Measurements from ENCODE around the gene AFG1L. TPM values are rescaled to one million over a fixed set of nuclear protein-coding genes. Genes with fewer than 3 reads are reported as not detected.
"Not testable (repeated sequence)": the region's sequence is repeated elsewhere in the genome, so short reads cannot be mapped to it uniquely, and the experiment has no call there.

AFG1L gene
- polyA plus RNA-seq, 2 donors = 1.8 to 2.0 TPM

DNA sequence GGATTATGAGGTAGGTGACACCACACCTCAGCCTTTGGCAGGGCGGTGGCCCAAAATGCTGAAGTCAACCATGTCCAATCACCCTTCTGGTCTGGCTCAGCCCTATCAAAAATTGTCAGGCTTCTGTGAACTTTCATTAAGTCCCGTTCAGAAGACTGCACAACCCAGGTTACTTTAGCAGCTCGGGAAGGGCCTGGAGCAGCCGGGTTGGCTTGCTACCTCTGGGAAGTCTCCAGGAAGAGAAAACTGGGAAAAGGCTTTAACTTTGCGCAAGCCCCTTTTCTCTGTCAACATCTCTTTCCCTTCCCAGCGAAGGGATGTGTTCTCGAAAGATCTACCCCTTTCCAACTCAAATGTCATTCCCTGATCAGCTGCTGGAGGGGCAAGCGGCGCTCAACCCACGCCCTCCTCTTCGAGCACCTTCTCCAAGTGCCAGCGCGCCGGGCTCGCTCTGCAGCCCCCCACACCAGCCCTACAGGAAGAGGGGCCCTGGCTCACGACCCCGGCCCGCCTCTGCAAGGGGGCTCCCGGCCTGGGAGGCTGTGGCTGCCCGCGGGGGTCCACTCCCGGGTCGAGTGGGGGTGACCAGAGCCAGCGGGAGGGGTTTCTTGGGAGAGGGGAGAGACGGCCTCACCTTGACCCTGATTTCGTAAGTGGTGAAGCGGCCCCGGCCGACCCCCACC, 34.6 kb upstream of the AFG1L start:
- no peaks in the 10 kb centered on the region for H3K9me3 ChIP-seq (ENCODE audit: control insufficient read depth in 2 of 2, insufficient read depth in 1 of 2, low read depth in 1 of 2, low read length in 1 of 2)
- H3K4me1 ChIP-seq (ENCODE audit: control insufficient read depth in 2 of 2, insufficient read depth in 2 of 2, low read length in 1 of 2) = peaks cover 0 to 2% of the 10 kb centered on the region in 2 donors
- WGBS, 2 donors = 0 to 1% methylated on average over 29 of the region's 29 CpGs

DNA sequence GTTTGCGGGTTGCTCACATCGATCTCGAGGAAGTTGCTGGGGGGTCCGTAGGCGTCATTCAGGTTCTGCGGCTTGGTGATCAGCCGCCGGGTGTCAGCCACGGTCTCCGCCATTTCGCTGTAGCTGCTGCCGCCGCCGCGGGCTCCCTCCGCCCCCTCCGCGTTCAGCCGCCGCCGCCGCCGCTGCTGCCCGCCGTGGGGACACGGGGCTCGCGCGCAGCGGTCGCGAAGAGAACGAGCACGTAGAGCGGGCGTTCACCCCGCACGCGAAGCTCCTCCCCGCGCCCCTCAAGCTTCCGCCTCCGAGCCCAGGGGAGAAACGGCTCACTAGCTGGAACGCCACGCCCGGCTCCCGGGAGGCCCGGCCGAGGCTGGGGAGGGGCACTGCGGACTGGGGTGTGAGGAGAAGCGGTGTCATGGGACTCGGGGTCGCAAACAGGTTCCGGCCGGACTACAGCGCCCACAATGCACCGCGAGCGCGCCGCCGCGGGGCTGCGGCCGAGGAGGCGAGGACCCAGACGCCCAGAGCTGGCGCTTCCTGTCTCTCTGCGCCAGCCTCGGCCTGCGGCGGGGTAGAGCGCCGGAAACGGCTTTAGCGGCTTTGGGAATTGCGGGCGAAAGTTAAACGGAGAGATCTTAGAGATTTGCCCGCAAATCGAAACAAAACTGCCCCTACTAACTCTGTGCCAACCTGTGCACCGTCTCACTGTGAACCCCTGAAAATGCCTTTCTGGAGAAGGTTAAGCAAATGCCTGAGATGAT, 33.9 kb upstream of the AFG1L start, which contains the start of gene SNX3:
Gene SNX3, minus strand, starts transcription at position 232 of the 761 bp plus-strand sequence. Its CDS starts 119 bp downstream, at position 113.
- peaks cover 0 to 2% of the 10 kb centered on the region in 2 donors for H3K4me1 ChIP-seq (ENCODE audit: control insufficient read depth in 2 of 2, insufficient read depth in 2 of 2, low read length in 1 of 2)
- 0 to 1% methylated on average over 64 to 83 of the region's 83 CpGs for whole genome bisulfite sequencing, 2 donors

More for the DNA sequence above, 34.6 kb upstream of the AFG1L start:
- peak overlapping the region; percentile 95 to 99 for H3K27ac ChIP-seq (ENCODE audit: low read depth in 2 of 2, low read length in 1 of 2)
- H3K27me3 ChIP-seq (ENCODE audit: control insufficient read depth in 1 of 2, insufficient read depth in 2 of 2, low read length in 2 of 2) = no peaks in the 10 kb centered on the region
- peak overlapping the region; percentile 74 to 97 for H3K4me3 ChIP-seq (ENCODE audit: low read depth in 1 of 2, low read length in 2 of 2)
- no peaks in the 10 kb centered on the region for H3K36me3 ChIP-seq (ENCODE audit: control insufficient read depth in 2 of 2, insufficient read depth in 2 of 2, low read length in 1 of 2)

DNA sequence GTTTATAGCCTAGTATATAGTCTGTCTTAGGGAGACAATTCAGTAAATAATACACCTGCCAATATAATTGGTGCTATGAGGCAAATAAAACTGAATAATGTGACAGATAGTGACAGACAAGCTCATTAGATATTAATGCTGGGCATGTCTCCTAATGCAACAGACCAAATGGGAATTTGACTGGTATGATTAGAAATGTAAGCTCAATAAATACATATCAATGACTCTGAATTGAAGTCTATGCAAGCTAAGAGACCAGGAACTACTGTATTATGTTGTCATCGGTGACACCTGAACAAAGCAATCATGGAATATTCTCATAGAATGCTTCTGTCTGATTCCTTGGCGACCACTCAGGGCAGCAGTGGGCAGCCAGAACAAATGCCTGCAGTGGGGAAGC, 31.5 kb upstream of the AFG1L start:
- Histone ChIP-seq H3K27ac (ENCODE audit: low read depth in 2 of 2, low read length in 1 of 2) (no peak overlapping the region), H3K4me3 (ENCODE audit: low read depth in 1 of 2, low read length in 2 of 2) (no peak overlapping the region), H3K9me3 (ENCODE audit: control insufficient read depth in 2 of 2, insufficient read depth in 1 of 2, low read depth in 1 of 2, low read length in 1 of 2) (no peaks in the 10 kb centered on the region), H3K36me3 (ENCODE audit: control insufficient read depth in 2 of 2, insufficient read depth in 2 of 2, low read length in 1 of 2) (no peaks in the 10 kb centered on the region), H3K4me1 (ENCODE audit: control insufficient read depth in 2 of 2, insufficient read depth in 2 of 2, low read length in 1 of 2) (no peaks in the 10 kb centered on the region), H3K27me3 (ENCODE audit: control insufficient read depth in 1 of 2, insufficient read depth in 2 of 2, low read length in 2 of 2) (no peaks in the 10 kb centered on the region)
- 86 to 97% methylated on average over 2 of the region's 2 CpGs for WGBS, 2 donors

More for the DNA sequence above, 33.9 kb upstream of the AFG1L start, which contains the start of gene SNX3:
- Histone ChIP-seq H3K27me3 (ENCODE audit: control insufficient read depth in 1 of 2, insufficient read depth in 2 of 2, low read length in 2 of 2) (no peaks in the 10 kb centered on the region), H3K9me3 (ENCODE audit: control insufficient read depth in 2 of 2, insufficient read depth in 1 of 2, low read depth in 1 of 2, low read length in 1 of 2) (no peaks in the 10 kb centered on the region), H3K36me3 (ENCODE audit: control insufficient read depth in 2 of 2, insufficient read depth in 2 of 2, low read length in 1 of 2) (no peaks in the 10 kb centered on the region), H3K27ac (ENCODE audit: low read depth in 2 of 2, low read length in 1 of 2) (peak within 1 kb of the TSS; percentile 95 to 99), H3K4me3 (ENCODE audit: low read depth in 1 of 2, low read length in 2 of 2) (peak within 1 kb of the TSS; percentile 74 to 97)

DNA sequence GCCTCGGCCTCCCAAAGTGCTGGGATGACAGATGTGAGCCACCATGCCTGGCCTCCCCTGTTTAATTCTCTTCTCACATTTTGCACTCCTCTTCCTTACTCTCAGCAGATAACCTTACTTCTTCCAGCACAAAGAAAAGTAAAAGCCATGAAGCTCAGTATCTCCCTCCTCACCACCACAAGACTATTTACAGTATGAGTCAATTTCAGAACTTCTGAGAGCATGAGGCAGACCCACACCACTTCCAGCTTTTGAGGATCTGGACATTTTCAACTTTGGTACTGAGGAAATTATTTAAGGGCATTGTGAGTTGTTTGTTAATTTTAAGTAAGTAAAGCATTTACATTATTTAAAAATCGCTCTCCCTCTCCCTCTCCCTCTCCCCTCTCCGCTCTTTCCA, 26.0 kb upstream of the AFG1L start:
- H3K27me3 ChIP-seq (ENCODE audit: control insufficient read depth in 1 of 2, insufficient read depth in 2 of 2, low read length in 2 of 2) = no peaks in the 10 kb centered on the region
- WGBS, 2 donors = 81 to 91% methylated on average over 3 of the region's 3 CpGs
- H3K36me3 ChIP-seq (ENCODE audit: control insufficient read depth in 2 of 2, insufficient read depth in 2 of 2, low read length in 1 of 2) = no peaks in the 10 kb centered on the region
- H3K4me1 ChIP-seq (ENCODE audit: control insufficient read depth in 2 of 2, insufficient read depth in 2 of 2, low read length in 1 of 2) = no peaks in the 10 kb centered on the region
- H3K27ac ChIP-seq (ENCODE audit: low read depth in 2 of 2, low read length in 1 of 2) = no peak overlapping the region
- no peaks in the 10 kb centered on the region for H3K9me3 ChIP-seq (ENCODE audit: control insufficient read depth in 2 of 2, insufficient read depth in 1 of 2, low read depth in 1 of 2, low read length in 1 of 2)
- no peak overlapping the region for H3K4me3 ChIP-seq (ENCODE audit: low read depth in 1 of 2, low read length in 2 of 2)

DNA sequence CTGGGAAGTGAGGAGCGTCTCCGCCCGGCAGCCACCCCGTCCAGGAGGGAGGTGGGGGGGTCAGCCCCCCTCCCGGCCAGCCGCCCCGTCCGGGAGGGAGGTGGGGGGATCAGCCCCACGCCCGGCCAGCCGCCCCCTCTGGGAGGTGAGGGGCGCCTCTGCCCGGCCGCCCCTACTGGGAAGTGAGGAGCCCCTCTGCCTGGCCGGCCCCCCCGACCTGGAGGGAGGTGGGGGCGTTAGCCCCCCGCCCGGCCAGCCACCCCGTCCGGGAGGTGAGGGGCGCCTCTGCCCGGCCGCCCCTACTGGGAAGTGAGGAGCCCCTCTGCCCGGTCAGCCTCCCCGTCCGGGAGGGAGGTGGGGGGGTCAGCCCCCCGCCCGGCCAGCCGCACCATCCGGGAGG, 24.9 kb upstream of the AFG1L start:
- H3K4me3 ChIP-seq (ENCODE audit: low read depth in 1 of 2, low read length in 2 of 2); H3K27ac ChIP-seq (ENCODE audit: low read depth in 2 of 2, low read length in 1 of 2); H3K36me3 ChIP-seq (ENCODE audit: control insufficient read depth in 2 of 2, insufficient read depth in 2 of 2, low read length in 1 of 2); H3K4me1 ChIP-seq (ENCODE audit: control insufficient read depth in 2 of 2, insufficient read depth in 2 of 2, low read length in 1 of 2); H3K9me3 ChIP-seq (ENCODE audit: control insufficient read depth in 2 of 2, insufficient read depth in 1 of 2, low read depth in 1 of 2, low read length in 1 of 2); H3K27me3 ChIP-seq (ENCODE audit: control insufficient read depth in 1 of 2, insufficient read depth in 2 of 2, low read length in 2 of 2): not testable (repeated sequence)
- 92 to 94% methylated on average over 16 to 30 of the region's 31 CpGs for WGBS, 2 donors

DNA sequence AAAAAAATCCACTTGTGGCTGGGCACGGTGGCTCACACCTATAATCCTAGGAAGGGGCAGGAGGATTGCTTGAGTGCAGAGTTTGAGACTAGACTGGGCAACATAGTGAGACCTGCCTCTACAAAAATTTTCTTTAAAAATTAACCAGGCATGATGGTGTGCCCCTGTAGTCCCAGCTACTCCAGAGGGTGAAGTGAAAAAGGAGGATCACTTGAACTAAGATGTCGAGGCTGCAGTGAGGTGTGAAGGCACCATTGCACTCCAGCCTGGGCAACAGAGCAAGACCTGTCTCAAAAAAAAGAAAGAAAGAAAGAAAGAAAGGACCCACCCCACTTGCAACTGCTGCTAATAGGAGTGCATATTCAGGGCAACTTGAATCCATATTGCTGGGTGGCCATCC, 20.3 kb upstream of the AFG1L start:
- Histone ChIP-seq H3K9me3 (ENCODE audit: control insufficient read depth in 2 of 2, insufficient read depth in 1 of 2, low read depth in 1 of 2, low read length in 1 of 2) (no peaks in the 10 kb centered on the region), H3K4me1 (ENCODE audit: control insufficient read depth in 2 of 2, insufficient read depth in 2 of 2, low read length in 1 of 2) (no peaks in the 10 kb centered on the region), H3K27ac (ENCODE audit: low read depth in 2 of 2, low read length in 1 of 2) (no peak overlapping the region), H3K36me3 (ENCODE audit: control insufficient read depth in 2 of 2, insufficient read depth in 2 of 2, low read length in 1 of 2) (no peaks in the 10 kb centered on the region), H3K27me3 (ENCODE audit: control insufficient read depth in 1 of 2, insufficient read depth in 2 of 2, low read length in 2 of 2) (no peaks in the 10 kb centered on the region), H3K4me3 (ENCODE audit: low read depth in 1 of 2, low read length in 2 of 2) (no peak overlapping the region)
- 69 to 74% methylated on average over 2 of the region's 2 CpGs for WGBS, 2 donors

DNA sequence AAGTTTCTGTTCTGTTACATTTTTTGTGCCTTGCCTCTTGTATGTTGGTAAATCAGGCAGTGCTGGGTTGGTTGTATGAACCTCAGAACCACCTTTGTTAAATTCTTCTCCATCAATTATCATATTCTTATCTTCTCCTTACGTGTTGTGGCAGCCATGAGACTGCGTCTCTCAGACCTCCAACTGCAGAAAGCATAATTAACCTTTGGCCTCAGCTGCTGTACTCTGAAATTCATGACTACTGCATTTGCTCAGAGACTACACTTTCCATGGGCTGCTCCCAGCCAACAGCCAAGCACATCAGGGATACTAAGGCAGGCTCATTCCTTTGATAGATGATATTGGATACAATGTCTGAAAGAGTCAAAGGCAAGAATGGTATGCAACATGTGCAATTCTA, 18.9 kb upstream of the AFG1L start:
- 56 to 64% methylated on average over 2 of the region's 2 CpGs for WGBS, 2 donors
- Histone ChIP-seq H3K4me3 (ENCODE audit: low read depth in 1 of 2, low read length in 2 of 2) (no peak overlapping the region), H3K4me1 (ENCODE audit: control insufficient read depth in 2 of 2, insufficient read depth in 2 of 2, low read length in 1 of 2) (no peaks in the 10 kb centered on the region), H3K9me3 (ENCODE audit: control insufficient read depth in 2 of 2, insufficient read depth in 1 of 2, low read depth in 1 of 2, low read length in 1 of 2) (no peaks in the 10 kb centered on the region), H3K27me3 (ENCODE audit: control insufficient read depth in 1 of 2, insufficient read depth in 2 of 2, low read length in 2 of 2) (no peaks in the 10 kb centered on the region), H3K27ac (ENCODE audit: low read depth in 2 of 2, low read length in 1 of 2) (no peak overlapping the region), H3K36me3 (ENCODE audit: control insufficient read depth in 2 of 2, insufficient read depth in 2 of 2, low read length in 1 of 2) (no peaks in the 10 kb centered on the region)

DNA sequence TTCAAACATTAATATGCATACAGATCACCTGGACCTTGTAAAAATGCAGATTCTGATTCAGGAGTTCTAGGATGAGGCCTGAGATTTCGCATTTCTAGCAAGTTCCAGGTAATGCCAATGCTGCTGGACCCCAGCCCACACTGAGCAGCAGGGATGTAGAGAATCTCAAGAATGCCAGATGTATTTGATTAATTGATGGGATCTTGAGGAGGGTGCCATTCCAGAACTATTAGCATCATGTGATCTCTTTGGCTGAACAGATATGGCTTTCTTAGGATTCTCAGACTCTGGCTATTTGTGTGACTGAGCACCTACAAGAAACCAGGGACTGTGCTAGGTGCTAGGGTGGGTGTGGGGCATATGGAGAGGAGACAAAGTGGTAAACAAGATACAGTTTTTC, 17.6 kb upstream of the AFG1L start:
- no peaks in the 10 kb centered on the region for H3K36me3 ChIP-seq (ENCODE audit: control insufficient read depth in 2 of 2, insufficient read depth in 2 of 2, low read length in 1 of 2)
- no peaks in the 10 kb centered on the region for H3K27me3 ChIP-seq (ENCODE audit: control insufficient read depth in 1 of 2, insufficient read depth in 2 of 2, low read length in 2 of 2)
- H3K9me3 ChIP-seq (ENCODE audit: control insufficient read depth in 2 of 2, insufficient read depth in 1 of 2, low read depth in 1 of 2, low read length in 1 of 2) = no peaks in the 10 kb centered on the region
- H3K27ac ChIP-seq (ENCODE audit: low read depth in 2 of 2, low read length in 1 of 2) = no peak overlapping the region
- no peaks in the 10 kb centered on the region for H3K4me1 ChIP-seq (ENCODE audit: control insufficient read depth in 2 of 2, insufficient read depth in 2 of 2, low read length in 1 of 2)
- WGBS, 2 donors = 89 to 94% methylated on average over 1 of the region's 1 CpG
- H3K4me3 ChIP-seq (ENCODE audit: low read depth in 1 of 2, low read length in 2 of 2) = no peak overlapping the region

DNA sequence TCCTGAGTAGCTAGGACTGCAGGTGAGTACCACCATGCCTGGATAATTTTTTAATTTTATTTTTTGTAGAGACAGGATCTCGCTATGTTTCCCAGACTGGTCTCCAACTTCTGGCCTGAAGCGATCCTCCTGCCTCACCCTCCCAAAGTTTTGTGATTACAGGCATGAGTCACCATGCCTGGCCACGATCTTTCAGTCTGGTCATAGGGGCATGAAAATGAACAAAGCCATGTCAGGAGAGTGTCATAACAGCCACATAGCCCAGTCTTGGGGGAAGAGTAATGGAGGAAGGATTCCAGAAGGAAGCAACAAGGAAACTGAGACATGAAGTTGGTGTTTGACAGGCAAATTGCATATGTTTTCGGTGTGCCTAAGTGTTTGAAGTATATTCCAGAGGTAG, 17.0 kb upstream of the AFG1L start:
- 78 to 80% methylated on average over 4 of the region's 4 CpGs for WGBS, 2 donors
- H3K4me3 ChIP-seq (ENCODE audit: low read depth in 1 of 2, low read length in 2 of 2) = no peak overlapping the region
- H3K9me3 ChIP-seq (ENCODE audit: control insufficient read depth in 2 of 2, insufficient read depth in 1 of 2, low read depth in 1 of 2, low read length in 1 of 2) = no peaks in the 10 kb centered on the region
- no peaks in the 10 kb centered on the region for H3K36me3 ChIP-seq (ENCODE audit: control insufficient read depth in 2 of 2, insufficient read depth in 2 of 2, low read length in 1 of 2)
- no peaks in the 10 kb centered on the region for H3K27me3 ChIP-seq (ENCODE audit: control insufficient read depth in 1 of 2, insufficient read depth in 2 of 2, low read length in 2 of 2)
- H3K4me1 ChIP-seq (ENCODE audit: control insufficient read depth in 2 of 2, insufficient read depth in 2 of 2, low read length in 1 of 2) = no peaks in the 10 kb centered on the region
- H3K27ac ChIP-seq (ENCODE audit: low read depth in 2 of 2, low read length in 1 of 2) = no peak overlapping the region

DNA sequence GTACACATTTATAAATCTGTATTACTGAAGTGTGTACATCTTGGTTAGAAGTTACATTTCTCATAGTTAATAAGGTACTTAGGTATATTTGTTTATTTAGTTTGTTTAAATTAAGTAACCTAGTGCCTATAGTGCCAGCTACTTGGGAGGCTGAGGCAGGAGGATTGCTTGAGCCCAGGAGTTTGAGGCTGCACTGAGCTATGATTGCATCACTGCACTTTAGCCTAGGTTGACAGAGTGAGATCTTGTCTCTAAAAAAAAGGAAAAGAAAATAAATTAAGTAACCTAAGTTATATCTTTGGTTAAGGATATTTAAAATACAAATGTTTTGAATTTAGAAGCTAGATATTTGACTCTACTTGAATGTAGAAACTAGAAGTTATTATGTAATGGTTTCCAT, 9.5 kb upstream of the AFG1L start:
- no peak overlapping the region for H3K27ac ChIP-seq (ENCODE audit: low read depth in 2 of 2, low read length in 1 of 2)
- no peaks in the 10 kb centered on the region for H3K9me3 ChIP-seq (ENCODE audit: control insufficient read depth in 2 of 2, insufficient read depth in 1 of 2, low read depth in 1 of 2, low read length in 1 of 2)
- no peak overlapping the region for H3K4me3 ChIP-seq (ENCODE audit: low read depth in 1 of 2, low read length in 2 of 2)
- H3K4me1 ChIP-seq (ENCODE audit: control insufficient read depth in 2 of 2, insufficient read depth in 2 of 2, low read length in 1 of 2) = no peaks in the 10 kb centered on the region
- H3K27me3 ChIP-seq (ENCODE audit: control insufficient read depth in 1 of 2, insufficient read depth in 2 of 2, low read length in 2 of 2) = no peaks in the 10 kb centered on the region
- H3K36me3 ChIP-seq (ENCODE audit: control insufficient read depth in 2 of 2, insufficient read depth in 2 of 2, low read length in 1 of 2) = no peaks in the 10 kb centered on the region
